Fibroblast of lung (primary cell): Measurements from ENCODE around the gene LRSAM1. TPM values are rescaled to one million over a fixed set of nuclear protein-coding genes. Genes with fewer than 3 reads are reported as not detected.

Experiments used
- DNase-seq, 2 donors: peaks; one replicate each; pipeline versions ENCODE4 v3.0.0 to v3.0.0-alpha.2; 2010; ENCODE audit warnings: low read depth in 2 of 2
- H2AFZ ChIP-seq: 2 replicates; pipeline ENCODE4 v1.5.1; 2012; ENCODE audit warnings: low read length, control low read depth, inconsistent platforms
- H3K27ac ChIP-seq: 2 replicates; pipeline ENCODE4 v1.5.1; 2011; ENCODE audit warnings: low read length, control low read depth; ENCODE audit not compliant: insufficient read depth
- H3K27me3 ChIP-seq: 2 replicates; pipeline ENCODE4 v1.5.1; 2011; ENCODE audit warnings: mild to moderate bottlenecking, low read length; ENCODE audit not compliant: control insufficient read depth, insufficient read depth
- H3K36me3 ChIP-seq: 2 replicates; pipeline ENCODE4 v1.5.1; 2011; ENCODE audit warnings: low read length; ENCODE audit not compliant: control insufficient read depth, insufficient read depth
- H3K4me1 ChIP-seq: 2 replicates; pipeline ENCODE4 v1.5.1; 2011; ENCODE audit warnings: low read length; ENCODE audit not compliant: control insufficient read depth, insufficient read depth; ENCODE audit errors: extremely low read depth
- H3K4me2 ChIP-seq: 2 replicates; pipeline ENCODE4 v1.5.1; 2011; ENCODE audit warnings: low read length, control low read depth; ENCODE audit not compliant: insufficient read depth; ENCODE audit errors: extremely low read depth
- H3K4me3 ChIP-seq, 4 experiments: fragments of 200-600 bp in 1 of 4; sonication (generic) in 1 of 4; replicated peaks in 1 of 4; 2 replicates each; pipeline ENCODE4 v1.5.1; 2011 to 2016; ENCODE audit warnings: low read length in 4 of 4, low read depth in 3 of 4, mild to moderate bottlenecking in 3 of 4, control low read depth in 2 of 4, inconsistent platforms in 1 of 4, mixed read lengths in 1 of 4; ENCODE audit not compliant: insufficient read depth in 1 of 4; ENCODE audit errors: control extremely low read depth in 1 of 4
- H3K79me2 ChIP-seq: 2 replicates; pipeline ENCODE4 v1.5.1; 2012; ENCODE audit warnings: mild to moderate bottlenecking, low read length, inconsistent platforms; ENCODE audit not compliant: control insufficient read depth, insufficient read depth
- H3K9ac ChIP-seq: 2 replicates; pipeline ENCODE4 v1.5.1; 2011; ENCODE audit warnings: mild to moderate bottlenecking, low read length, control low read depth; ENCODE audit not compliant: insufficient read depth
- H3K9me3 ChIP-seq: 2 replicates; pipeline ENCODE4 v1.5.1; 2012; ENCODE audit warnings: low read depth, low read length; ENCODE audit not compliant: control insufficient read depth, insufficient read depth
- H4K20me1 ChIP-seq: 2 replicates; pipeline ENCODE4 v1.5.1; 2011; ENCODE audit warnings: low read length; ENCODE audit not compliant: control insufficient read depth, insufficient read depth; ENCODE audit errors: extremely low read depth
- EZH2 ChIP-seq: IDR thresholded peaks from 2 replicates; pipeline ENCODE4 v1.5.1; 2012; ENCODE audit warnings: low read length, control low read depth, mild to moderate bottlenecking; ENCODE audit errors: missing control alignments
- polyA plus RNA-seq, 2 donors: library from polyadenylated mRNA; depleted of rRNA in 1 of 2; stranded (reverse) in 1 of 2; unstranded in 1 of 2; fragments of >200 nt; gene quantifications; 2 replicates each; pipeline ENCODE4 v1.2.1, GENCODE V29; 2011 to 2012; ENCODE audit warnings: missing spikeins in 1 of 2
- total RNA-seq: library from RNA; depleted of rRNA; stranded (reverse); fragments of >200 nt; gene quantifications from 2 replicates; pipeline ENCODE4 v1.2.1, GENCODE V29; 2014
- TF ChIP-seq, protein P1 (sequence below), 2 donors: IDR thresholded peaks in 1 of 2; conservative IDR thresholded peaks in 1 of 2; 1 replicate in 1 of 2; 2 replicates in 1 of 2; pipeline ENCODE4 v1.5.1; 2011 to 2012; ENCODE audit warnings: low read length in 2 of 2, control low read depth in 1 of 2, inconsistent platforms in 1 of 2, low read depth in 1 of 2, mild to moderate bottlenecking in 1 of 2

Gene LRSAM1
- total and polyA plus RNA-seq, 2 donors (not counting 1 experiment from before 2014, with no cell fraction given): 6.8 to 18.0 TPM

- DNase-seq: no peak
- Histone ChIP-seq H3K27me3 (no peaks in the 10 kb centered on the region), H3K36me3 (peaks cover 43% of the 10 kb centered on the region), H4K20me1 (no peaks in the 10 kb centered on the region), H3K9me3 (no peaks in the 10 kb centered on the region), H3K27ac (no peak overlapping the region), H3K4me2 (no peak overlapping the region), H3K4me3 (no peak overlapping the region), H3K9ac (no peak overlapping the region), H3K79me2 (peaks cover 3% of the 10 kb centered on the region), H2AFZ (no peak overlapping the region), H3K4me1 (peaks cover 10% of the 10 kb centered on the region)
- TF ChIP-seq EZH2: no peak
- TF ChIP-seq, protein P1, sequence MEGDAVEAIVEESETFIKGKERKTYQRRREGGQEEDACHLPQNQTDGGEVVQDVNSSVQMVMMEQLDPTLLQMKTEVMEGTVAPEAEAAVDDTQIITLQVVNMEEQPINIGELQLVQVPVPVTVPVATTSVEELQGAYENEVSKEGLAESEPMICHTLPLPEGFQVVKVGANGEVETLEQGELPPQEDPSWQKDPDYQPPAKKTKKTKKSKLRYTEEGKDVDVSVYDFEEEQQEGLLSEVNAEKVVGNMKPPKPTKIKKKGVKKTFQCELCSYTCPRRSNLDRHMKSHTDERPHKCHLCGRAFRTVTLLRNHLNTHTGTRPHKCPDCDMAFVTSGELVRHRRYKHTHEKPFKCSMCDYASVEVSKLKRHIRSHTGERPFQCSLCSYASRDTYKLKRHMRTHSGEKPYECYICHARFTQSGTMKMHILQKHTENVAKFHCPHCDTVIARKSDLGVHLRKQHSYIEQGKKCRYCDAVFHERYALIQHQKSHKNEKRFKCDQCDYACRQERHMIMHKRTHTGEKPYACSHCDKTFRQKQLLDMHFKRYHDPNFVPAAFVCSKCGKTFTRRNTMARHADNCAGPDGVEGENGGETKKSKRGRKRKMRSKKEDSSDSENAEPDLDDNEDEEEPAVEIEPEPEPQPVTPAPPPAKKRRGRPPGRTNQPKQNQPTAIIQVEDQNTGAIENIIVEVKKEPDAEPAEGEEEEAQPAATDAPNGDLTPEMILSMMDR (conservative IDR thresholded peaks at IDR 0.05 in 1 of 2, IDR thresholded peaks at IDR 0.05 in 1 of 2; ENCODE audit: low read depth in 1 of 2, low read length in 2 of 2): no peak
These were observed 47.0 kb downstream of the LRSAM1 start for GRCh38 chr9:127498298-127498697.

DNA sequence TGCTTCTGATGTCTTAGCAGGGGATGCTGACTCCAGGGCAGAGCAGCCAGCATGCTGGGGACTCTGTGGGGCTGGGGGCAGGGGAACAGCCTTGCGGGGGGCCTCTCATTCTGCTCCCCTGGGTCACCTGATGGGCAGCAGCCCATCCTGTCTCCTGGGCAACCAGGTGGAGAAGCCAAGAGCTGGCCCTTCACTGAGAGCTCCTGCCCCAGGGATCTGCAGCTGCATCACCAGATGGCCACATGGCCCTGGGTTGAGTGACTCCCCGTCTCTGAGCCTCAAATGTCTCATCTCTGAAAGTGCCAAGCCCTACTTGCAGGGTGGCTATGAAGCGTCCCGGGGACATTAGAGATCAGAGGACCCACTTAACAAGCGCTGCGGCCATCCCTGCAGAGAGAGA, 49.1 kb downstream of the LRSAM1 start:
- TF ChIP-seq, protein P1 (conservative IDR thresholded peaks at IDR 0.05 in 1 of 2, IDR thresholded peaks at IDR 0.05 in 1 of 2; ENCODE audit: low read depth in 1 of 2, low read length in 2 of 2): no peak
- no peak for TF ChIP-seq EZH2
- Histone ChIP-seq H2AFZ (no peak overlapping the region), H3K36me3 (peaks cover 51% of the 10 kb centered on the region), H3K27me3 (no peaks in the 10 kb centered on the region), H3K4me1 (peaks cover 8% of the 10 kb centered on the region), H3K4me3 (no peak overlapping the region), H4K20me1 (no peaks in the 10 kb centered on the region), H3K4me2 (no peak overlapping the region), H3K9me3 (no peaks in the 10 kb centered on the region), H3K79me2 (peaks cover 7% of the 10 kb centered on the region), H3K9ac (no peak overlapping the region), H3K27ac (no peak overlapping the region)
- DNase-seq: no peak

- DNase-seq: no peak
- no peak overlapping the region for H3K27ac ChIP-seq
These were observed 49.6 kb downstream of the LRSAM1 start for GRCh38 chr9:127500862-127501261.

More at GRCh38 chr9:127500862-127501261, 49.6 kb downstream of the LRSAM1 start:
- H3K4me1 ChIP-seq: peaks cover 6% of the 10 kb centered on the region
- no peak overlapping the region for H3K4me3 ChIP-seq
- H3K27me3 ChIP-seq: no peaks in the 10 kb centered on the region
- H3K9ac ChIP-seq: no peak overlapping the region
- H3K4me2 ChIP-seq: no peak overlapping the region
- H3K36me3 ChIP-seq: peaks cover 50% of the 10 kb centered on the region
- H2AFZ ChIP-seq: no peak overlapping the region
- no peaks in the 10 kb centered on the region for H4K20me1 ChIP-seq
- no peak for TF ChIP-seq EZH2
- TF ChIP-seq, protein P1 (conservative IDR thresholded peaks at IDR 0.05 in 1 of 2, IDR thresholded peaks at IDR 0.05 in 1 of 2; ENCODE audit: low read depth in 1 of 2, low read length in 2 of 2): no peak
- H3K79me2 ChIP-seq: peaks cover 9% of the 10 kb centered on the region
- H3K9me3 ChIP-seq: no peaks in the 10 kb centered on the region
